Testis (tissue), 2 donors: ENCODE measurements around the gene PAK3.

Source experiments
- POLR2A ChIP-seq: fragments of 450-650 bp; IDR thresholded peaks from one replicate; pipeline ENCODE4 v1.6.1; 2017; ENCODE audit warnings: antibody characterized with exemption, mild to moderate bottlenecking, moderate library complexity
- TF ChIP-seq, protein P1 (sequence below), 3 experiments: fragments of 450-650 bp in 2 of 3; fragments of 200-600 bp in 1 of 3; sonication (generic) in 1 of 3; IDR thresholded peaks; one replicate each; pipeline ENCODE4 v1.5.1; 2016 to 2019; ENCODE audit warnings: antibody characterized with exemption in 3 of 3, mild to moderate bottlenecking in 2 of 3, moderate library complexity in 1 of 3

DNA sequence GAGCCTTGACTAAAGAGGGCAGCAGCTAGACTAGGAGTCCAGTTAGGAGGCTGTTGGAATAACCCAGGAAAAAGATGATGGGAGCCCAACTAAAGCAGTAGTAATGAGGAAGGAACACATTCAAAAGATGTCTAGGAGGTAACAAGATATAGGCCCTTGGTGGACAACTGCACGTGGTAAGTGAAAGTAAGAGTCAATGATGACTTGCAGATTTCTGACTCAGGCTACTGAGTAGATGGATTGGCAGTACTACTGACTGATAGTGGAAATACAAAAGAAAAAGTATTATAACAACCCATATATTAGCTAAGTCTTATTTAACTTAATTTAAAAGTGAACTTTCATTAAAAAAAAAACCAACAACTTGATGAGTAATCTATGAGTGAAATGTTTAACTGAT is 74.0 kb downstream of the PAK3 start:
- TF ChIP-seq, protein P1, sequence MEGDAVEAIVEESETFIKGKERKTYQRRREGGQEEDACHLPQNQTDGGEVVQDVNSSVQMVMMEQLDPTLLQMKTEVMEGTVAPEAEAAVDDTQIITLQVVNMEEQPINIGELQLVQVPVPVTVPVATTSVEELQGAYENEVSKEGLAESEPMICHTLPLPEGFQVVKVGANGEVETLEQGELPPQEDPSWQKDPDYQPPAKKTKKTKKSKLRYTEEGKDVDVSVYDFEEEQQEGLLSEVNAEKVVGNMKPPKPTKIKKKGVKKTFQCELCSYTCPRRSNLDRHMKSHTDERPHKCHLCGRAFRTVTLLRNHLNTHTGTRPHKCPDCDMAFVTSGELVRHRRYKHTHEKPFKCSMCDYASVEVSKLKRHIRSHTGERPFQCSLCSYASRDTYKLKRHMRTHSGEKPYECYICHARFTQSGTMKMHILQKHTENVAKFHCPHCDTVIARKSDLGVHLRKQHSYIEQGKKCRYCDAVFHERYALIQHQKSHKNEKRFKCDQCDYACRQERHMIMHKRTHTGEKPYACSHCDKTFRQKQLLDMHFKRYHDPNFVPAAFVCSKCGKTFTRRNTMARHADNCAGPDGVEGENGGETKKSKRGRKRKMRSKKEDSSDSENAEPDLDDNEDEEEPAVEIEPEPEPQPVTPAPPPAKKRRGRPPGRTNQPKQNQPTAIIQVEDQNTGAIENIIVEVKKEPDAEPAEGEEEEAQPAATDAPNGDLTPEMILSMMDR (IDR thresholded peaks at IDR 0.05) = no peak
- no peak for TF ChIP-seq POLR2A
